GM12865 (cell line): ENCODE results near the gene MAP2K3.
"Not testable (repeated sequence)": the region's sequence is repeated elsewhere in the genome, so short reads cannot be mapped to it uniquely, and the experiment has no call there.

Source experiments
- DNase-seq: peaks from one replicate; pipeline ENCODE4 v3.0.0; 2010; ENCODE audit warnings: low read depth
- H3K4me3 ChIP-seq: 2 replicates; pipeline ENCODE4 v1.5.1; 2011; ENCODE audit warnings: mild to moderate bottlenecking, low read depth, low read length, control low read depth
- TF ChIP-seq, protein P1 (sequence below): IDR thresholded peaks from 2 replicates; pipeline ENCODE4 v1.5.1; 2011; ENCODE audit warnings: low read length, control low read depth, low read depth, inconsistent platforms; ENCODE audit not compliant: insufficient read depth; ENCODE audit errors: missing control alignments

Gene MAP2K3

DNA sequence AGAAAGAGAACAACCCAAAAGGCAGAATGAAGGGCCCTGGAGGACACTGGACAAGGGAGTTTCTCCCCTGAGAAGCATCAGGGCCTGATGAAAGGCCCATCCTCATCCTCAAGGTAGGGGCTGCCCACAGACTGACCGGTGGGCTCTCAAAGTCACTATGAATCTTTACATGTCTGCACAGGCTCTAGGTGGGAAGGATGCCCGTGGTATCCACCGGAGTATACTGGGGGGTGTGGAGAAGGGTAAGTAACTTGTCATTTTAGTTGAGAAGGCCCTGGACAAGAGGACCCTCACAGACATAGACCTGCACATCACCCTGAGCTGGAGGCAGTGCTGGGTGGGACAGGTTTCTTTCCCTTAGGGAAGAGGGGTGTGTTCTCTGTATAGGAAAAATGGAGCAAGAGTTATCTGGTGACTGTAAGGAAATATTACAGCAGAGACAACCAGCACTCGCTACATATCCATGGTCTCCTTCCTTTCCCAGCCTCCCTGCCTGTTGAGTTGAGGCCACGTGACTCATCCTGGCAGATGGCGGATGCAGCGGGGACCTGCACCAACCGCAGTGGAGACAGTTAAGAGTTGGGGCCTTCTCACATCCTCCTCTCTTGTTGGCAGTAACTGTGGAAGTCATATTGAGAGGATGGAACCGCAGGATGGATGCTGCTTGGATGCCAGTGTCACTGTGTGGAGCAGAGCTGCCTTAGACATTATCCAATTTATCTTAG, 46.1 kb downstream of the MAP2K3 start:
- TF ChIP-seq, protein P1, sequence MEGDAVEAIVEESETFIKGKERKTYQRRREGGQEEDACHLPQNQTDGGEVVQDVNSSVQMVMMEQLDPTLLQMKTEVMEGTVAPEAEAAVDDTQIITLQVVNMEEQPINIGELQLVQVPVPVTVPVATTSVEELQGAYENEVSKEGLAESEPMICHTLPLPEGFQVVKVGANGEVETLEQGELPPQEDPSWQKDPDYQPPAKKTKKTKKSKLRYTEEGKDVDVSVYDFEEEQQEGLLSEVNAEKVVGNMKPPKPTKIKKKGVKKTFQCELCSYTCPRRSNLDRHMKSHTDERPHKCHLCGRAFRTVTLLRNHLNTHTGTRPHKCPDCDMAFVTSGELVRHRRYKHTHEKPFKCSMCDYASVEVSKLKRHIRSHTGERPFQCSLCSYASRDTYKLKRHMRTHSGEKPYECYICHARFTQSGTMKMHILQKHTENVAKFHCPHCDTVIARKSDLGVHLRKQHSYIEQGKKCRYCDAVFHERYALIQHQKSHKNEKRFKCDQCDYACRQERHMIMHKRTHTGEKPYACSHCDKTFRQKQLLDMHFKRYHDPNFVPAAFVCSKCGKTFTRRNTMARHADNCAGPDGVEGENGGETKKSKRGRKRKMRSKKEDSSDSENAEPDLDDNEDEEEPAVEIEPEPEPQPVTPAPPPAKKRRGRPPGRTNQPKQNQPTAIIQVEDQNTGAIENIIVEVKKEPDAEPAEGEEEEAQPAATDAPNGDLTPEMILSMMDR: no peak
- no peak for DNase-seq
- no peak overlapping the region for H3K4me3 ChIP-seq

GRCh38 chr17:21336541-21337294, 52.2 kb downstream of the MAP2K3 start:
- not testable (repeated sequence) for DNase-seq, H3K4me3 ChIP-seq

- not testable (repeated sequence) for DNase-seq, H3K4me3 ChIP-seq
Measured at GRCh38 chr17:21337981-21338625, 53.6 kb downstream of the MAP2K3 start.

- TF ChIP-seq, protein P1: no peak
- H3K4me3 ChIP-seq: no peak overlapping the region
- no peak for DNase-seq
Measured at GRCh38 chr17:21339011-21339410, 54.5 kb downstream of the MAP2K3 start.

DNA sequence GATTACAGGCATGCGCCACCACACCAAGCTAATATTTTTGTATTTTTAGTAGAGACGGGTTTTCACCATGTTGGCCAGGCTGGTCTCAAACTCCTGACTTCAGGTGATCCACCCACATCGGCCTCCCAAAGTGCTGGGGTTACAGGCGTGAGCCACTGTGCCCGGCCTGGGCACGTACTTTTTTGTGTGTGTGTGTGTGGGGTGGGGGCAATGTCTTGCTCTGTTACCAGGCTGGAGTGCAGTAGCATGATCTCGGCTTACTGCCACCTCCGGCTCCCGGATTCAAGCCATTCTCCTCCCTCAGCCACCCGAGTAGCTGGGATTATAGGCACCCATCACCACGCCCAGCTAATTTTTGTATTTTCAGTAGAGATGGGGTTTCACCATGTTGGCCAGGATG, 55.1 kb downstream of the MAP2K3 start:
- H3K4me3 ChIP-seq, DNase-seq: not testable (repeated sequence)

DNA sequence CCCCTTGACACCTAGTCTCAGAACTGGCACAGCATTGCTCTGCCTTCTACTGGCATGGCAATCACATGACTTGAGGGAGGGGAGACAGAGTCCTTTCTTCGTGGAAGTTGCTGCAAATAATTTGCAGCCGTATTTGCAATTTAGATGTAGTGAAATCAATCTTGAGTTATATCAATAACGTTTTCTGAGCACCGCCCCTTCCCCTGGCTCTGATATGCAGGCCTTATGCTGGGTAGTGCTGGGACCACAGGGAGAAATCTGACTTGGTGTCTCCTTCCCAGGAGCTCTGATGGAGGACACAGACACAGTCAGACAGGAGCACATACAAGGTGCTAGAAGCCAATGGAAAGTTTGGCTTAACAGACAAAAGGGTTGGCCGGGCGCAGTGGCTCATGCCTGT, 55.9 kb downstream of the MAP2K3 start:
- H3K4me3 ChIP-seq, DNase-seq: not testable (repeated sequence)

DNA sequence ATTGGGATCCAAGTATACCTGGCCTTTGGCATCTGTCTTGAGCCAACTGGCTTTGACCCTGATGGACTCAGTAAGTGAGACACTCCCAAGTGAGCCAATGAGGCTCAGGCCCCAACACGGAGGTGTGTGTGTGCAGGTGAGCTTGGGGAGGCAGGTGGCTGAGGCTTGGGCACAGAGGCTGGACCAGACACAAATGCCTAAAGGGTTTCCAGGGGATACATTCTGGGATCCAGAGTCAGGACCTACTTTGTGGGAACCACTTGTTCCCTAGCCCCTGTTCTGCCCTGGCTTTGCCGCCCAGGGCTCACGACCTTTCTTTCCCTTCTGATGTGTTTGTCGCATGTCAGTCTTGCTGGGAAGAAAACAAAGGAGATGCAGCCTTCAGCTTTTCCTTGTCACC, 56.8 kb downstream of the MAP2K3 start:
- DNase-seq, H3K4me3 ChIP-seq: not testable (repeated sequence)

- not testable (repeated sequence) for DNase-seq, H3K4me3 ChIP-seq
Measured at GRCh38 chr17:21341925-21342540, 57.5 kb downstream of the MAP2K3 start.

GRCh38 chr17:21343061-21343949, 58.8 kb downstream of the MAP2K3 start:
- not testable (repeated sequence) for H3K4me3 ChIP-seq, DNase-seq

- not testable (repeated sequence) for H3K4me3 ChIP-seq, DNase-seq
Measured at GRCh38 chr17:21344801-21345200, 60.3 kb downstream of the MAP2K3 start.
